H9 (cell line): ENCODE measurements around the gene TSPAN32. TPM values are rescaled to one million over a fixed set of nuclear protein-coding genes. Genes with fewer than 3 reads are reported as not detected.

Source experiments
- DNase-seq: peaks from one replicate; pipeline ENCODE4 v3.0.0-alpha.2; 2017
- H2AFZ ChIP-seq: one replicate; pipeline ENCODE4 v1.6.1; 2013; ENCODE audit warnings: mild to moderate bottlenecking, low read length, control low read depth, moderate library complexity
- H2AK5ac ChIP-seq: 2 replicates; pipeline ENCODE4 v1.6.1; 2013; ENCODE audit warnings: low read length, control low read depth, mixed read lengths; ENCODE audit not compliant: insufficient read length
- H2BK120ac ChIP-seq: one replicate; pipeline ENCODE4 v1.6.1; 2013; ENCODE audit warnings: low read depth, mild to moderate bottlenecking, low read length, control low read depth, inconsistent platforms; ENCODE audit not compliant: poor library complexity, severe bottlenecking
- H2BK12ac ChIP-seq: 2 replicates; pipeline ENCODE4 v1.6.1; 2013; ENCODE audit warnings: low read length, control low read depth, mixed read lengths, low read depth; ENCODE audit not compliant: insufficient read length
- H2BK15ac ChIP-seq: 2 replicates; pipeline ENCODE4 v1.6.1; 2013; ENCODE audit warnings: low read depth, low read length, control low read depth
- H2BK20ac ChIP-seq: one replicate; pipeline ENCODE4 v1.6.1; 2013; ENCODE audit warnings: low read depth, mild to moderate bottlenecking, low read length, control low read depth, inconsistent platforms; ENCODE audit not compliant: poor library complexity, severe bottlenecking
- H2BK5ac ChIP-seq: 2 replicates; pipeline ENCODE4 v1.6.1; 2013; ENCODE audit warnings: low read length, control low read depth, mixed read lengths; ENCODE audit not compliant: insufficient read length
- H3K14ac ChIP-seq: 2 replicates; pipeline ENCODE4 v1.6.1; 2013; ENCODE audit warnings: low read length, control low read depth; ENCODE audit not compliant: insufficient read depth
- H3K18ac ChIP-seq: 2 replicates; pipeline ENCODE4 v1.6.1; 2013; ENCODE audit warnings: low read depth, mild to moderate bottlenecking, mixed read lengths, low read length, control low read depth; ENCODE audit not compliant: insufficient read length
- H3K23ac ChIP-seq: 2 replicates; pipeline ENCODE4 v1.6.1; 2013; ENCODE audit warnings: low read length, control low read depth, mixed read lengths, low read depth; ENCODE audit not compliant: insufficient read length
- H3K23me2 ChIP-seq: 2 replicates; pipeline ENCODE4 v1.6.1; 2013; ENCODE audit warnings: low read depth, mild to moderate bottlenecking, mixed read lengths, low read length, control low read depth; ENCODE audit not compliant: insufficient read length, poor library complexity, severe bottlenecking
- H3K27ac ChIP-seq: 2 replicates; pipeline ENCODE4 v1.5.1; 2013; ENCODE audit warnings: low read length, control low read depth, mixed read lengths, low read depth; ENCODE audit not compliant: insufficient read length
- H3K27me3 ChIP-seq: 2 replicates; pipeline ENCODE4 v1.6.1; 2013; ENCODE audit warnings: low read length, control low read depth, inconsistent platforms; ENCODE audit not compliant: insufficient read depth
- H3K4ac ChIP-seq: 2 replicates; pipeline ENCODE4 v1.6.1; 2013; ENCODE audit warnings: low read depth, mild to moderate bottlenecking, control low read depth, inconsistent platforms, low read length, moderate library complexity
- H3K4me1 ChIP-seq: 2 replicates; pipeline ENCODE4 v1.6.1; 2013; ENCODE audit warnings: low read length, control low read depth, inconsistent platforms; ENCODE audit not compliant: insufficient read depth
- H3K4me2 ChIP-seq: 2 replicates; pipeline ENCODE4 v1.6.1; 2013; ENCODE audit warnings: low read length, control low read depth, mixed read lengths; ENCODE audit not compliant: insufficient read length, insufficient read depth
- H3K56ac ChIP-seq: 2 replicates; pipeline ENCODE4 v1.6.1; 2013; ENCODE audit warnings: low read depth, mild to moderate bottlenecking, mixed read lengths, low read length, control low read depth; ENCODE audit not compliant: insufficient read length
- H3K79me1 ChIP-seq: 2 replicates; pipeline ENCODE4 v1.6.1; 2013; ENCODE audit warnings: low read depth, mild to moderate bottlenecking, moderate library complexity, low read length, control low read depth, inconsistent platforms; ENCODE audit not compliant: insufficient read depth, poor library complexity, severe bottlenecking
- H3K79me2 ChIP-seq: 2 replicates; pipeline ENCODE4 v1.6.1; 2013; ENCODE audit warnings: low read length, control low read depth, inconsistent platforms; ENCODE audit not compliant: insufficient read depth
- H3K9ac ChIP-seq: 2 replicates; pipeline ENCODE4 v1.6.1; 2013; ENCODE audit warnings: low read length, control low read depth, mixed read lengths; ENCODE audit not compliant: insufficient read length; ENCODE audit errors: extremely low read depth
- H3K9me3 ChIP-seq: one replicate; pipeline ENCODE4 v1.6.1; 2013; ENCODE audit warnings: low read depth, low read length, inconsistent platforms; ENCODE audit not compliant: control insufficient read depth
- H3T11ph ChIP-seq: one replicate; pipeline ENCODE4 v1.6.1; 2013; ENCODE audit warnings: mild to moderate bottlenecking, low read length, control low read depth, inconsistent platforms
- H4K20me1 ChIP-seq: one replicate; pipeline ENCODE4 v1.6.1; 2013; ENCODE audit not compliant: control insufficient read depth, insufficient read length, insufficient read depth
- H4K5ac ChIP-seq: 2 replicates; pipeline ENCODE4 v1.6.1; 2013; ENCODE audit warnings: low read depth, mild to moderate bottlenecking, mixed read lengths, low read length, control low read depth; ENCODE audit not compliant: insufficient read length
- H4K8ac ChIP-seq: replicated peaks from 2 replicates; pipeline ENCODE4 v1.6.1; 2013; ENCODE audit warnings: low read length, control low read depth, mixed read lengths, low read depth; ENCODE audit not compliant: insufficient read length
- H4K91ac ChIP-seq: 2 replicates; pipeline ENCODE4 v1.6.1; 2013; ENCODE audit warnings: low read depth, mild to moderate bottlenecking, moderate library complexity, mixed read lengths, low read length, control low read depth; ENCODE audit not compliant: insufficient read length
- H3K27ac Mint-ChIP-seq, 3 experiments: 2 replicates in 2 of 3; 3 replicates in 1 of 3; pipeline ENCODE4 v1.8.0; 2020 to 2021; ENCODE audit warnings: mixed read lengths in 3 of 3, mild to moderate bottlenecking in 1 of 3, moderate library complexity in 1 of 3
- H3K27me3 Mint-ChIP-seq: 2 replicates; pipeline ENCODE4 v1.8.0; 2021; ENCODE audit warnings: low read depth, mild to moderate bottlenecking, moderate library complexity, mixed read lengths
- H3K36me3 Mint-ChIP-seq, 3 experiments: 2 replicates in 2 of 3; 3 replicates in 1 of 3; pipeline ENCODE4 v1.8.0; 2020 to 2021; ENCODE audit warnings: low read depth in 3 of 3, mixed read lengths in 3 of 3; ENCODE audit not compliant: insufficient read depth in 1 of 3
- H3K4me1 Mint-ChIP-seq, 2 experiments: 2 replicates each; pipeline ENCODE4 v1.8.0; 2020; ENCODE audit warnings: mixed read lengths in 2 of 2
- H3K4me3 Mint-ChIP-seq, 2 experiments: 2 replicates in 1 of 2; 3 replicates in 1 of 2; pipeline ENCODE4 v1.8.0; 2020 to 2021; ENCODE audit warnings: mild to moderate bottlenecking in 2 of 2, mixed read lengths in 2 of 2, moderate library complexity in 1 of 2
- H3K9me3 Mint-ChIP-seq, 2 experiments: 2 replicates in 1 of 2; 3 replicates in 1 of 2; pipeline ENCODE4 v1.8.0; 2020; ENCODE audit warnings: mild to moderate bottlenecking in 2 of 2, mixed read lengths in 2 of 2, moderate library complexity in 1 of 2
- CTCF ChIP-seq: fragments of 200-600 bp; sonication (generic); conservative IDR thresholded peaks from 3 replicates; pipeline ENCODE4 v1.8.0; 2021; ENCODE audit warnings: antibody characterized with exemption, mild to moderate bottlenecking
- WGBS: extraction: QIAGEN DNeasy Blood & Tissue Kit; methylation state at CpG from one replicate; pipeline ENCODE4 v1.1.7; 2013; ENCODE audit warnings: missing lambda C conversion rate, low lambda C conversion rate, mixed read lengths; ENCODE audit not compliant: insufficient read length; ENCODE audit errors: extremely low coverage; 5-methylcytosine and 5-hydroxymethylcytosine counted together
- total RNA-seq: library from RNA; stranded (reverse); gene quantifications from 2 replicates; pipeline ENCODE4 v1.2.1, GENCODE V29; 2021

Gene TSPAN32
- total RNA-seq, 1 experiment from 2014 or later: not detected

DNA sequence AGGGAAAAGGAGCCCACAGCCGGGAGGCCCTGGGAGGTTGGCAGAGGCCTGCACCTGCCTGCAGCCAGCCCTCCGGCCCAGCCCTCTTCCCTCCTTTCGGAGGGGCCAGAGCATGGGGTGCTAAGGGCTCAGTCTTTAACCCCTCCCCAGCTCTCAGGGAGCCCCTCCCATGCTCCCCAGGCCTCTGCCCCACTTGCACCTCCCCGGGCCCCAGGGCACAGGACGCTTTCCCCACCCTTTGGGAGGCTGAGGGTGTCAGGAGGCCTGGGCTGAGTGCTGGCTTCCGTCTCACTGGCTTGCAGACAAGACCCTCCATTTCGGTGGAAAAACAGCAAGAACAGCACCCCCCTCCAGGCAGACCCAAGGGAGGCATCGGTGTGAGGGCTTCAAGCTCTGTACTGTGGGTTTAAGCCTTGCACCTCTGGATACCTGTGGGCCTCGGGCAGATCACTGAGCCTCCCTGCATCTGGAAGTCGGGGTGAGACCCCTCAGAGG, 38.7 kb upstream of the TSPAN32 start:
- no peaks in the 10 kb centered on the region for H3K4me1 ChIP-seq
- H4K20me1 ChIP-seq: peaks cover 3% of the 10 kb centered on the region
- H3K4me2 ChIP-seq: no peak overlapping the region
- peaks cover 7% of the 10 kb centered on the region; the same call in 1 of the 2 replicates for H3K27me3 ChIP-seq
- Mint-ChIP-seq H3K27ac (no peak overlapping the region), H3K9me3 (no peaks in the 10 kb centered on the region; a peak in 1 of 5 replicates), H3K4me3 (no peak overlapping the region), H3K4me1 (peaks cover 0 to 3% of the 10 kb centered on the region in 2 experiments; a peak in 1 of 4 replicates), H3K36me3 (no peaks in the 10 kb centered on the region), H3K27me3 (peaks cover 67% of the 10 kb centered on the region)
- no peak overlapping the region for H2BK12ac ChIP-seq
- H3K23ac ChIP-seq: no peak overlapping the region
- H2BK120ac ChIP-seq: no peak overlapping the region
- no peak overlapping the region for H3K56ac ChIP-seq
- no peaks in the 10 kb centered on the region for H3K79me1 ChIP-seq
- H2BK20ac ChIP-seq: no peak overlapping the region
- H3K4ac ChIP-seq: no peak overlapping the region
- no CpG with 5 or more reads among the region's 10 CpGs for WGBS
- no peak overlapping the region for H4K8ac ChIP-seq
- no peaks in the 10 kb centered on the region for H3K23me2 ChIP-seq
- no peak overlapping the region for H3K27ac ChIP-seq
- no peak for DNase-seq
- no peak overlapping the region for H3K9ac ChIP-seq
- H4K91ac ChIP-seq: no peak overlapping the region
- no peaks in the 10 kb centered on the region for H3K9me3 ChIP-seq
- H2AFZ ChIP-seq: no peak overlapping the region
- no peak for TF ChIP-seq CTCF
- H2BK15ac ChIP-seq: no peak overlapping the region
- H4K5ac ChIP-seq: no peak overlapping the region
- H3K18ac ChIP-seq: no peak overlapping the region
- no peaks in the 10 kb centered on the region for H3K79me2 ChIP-seq
- no peak overlapping the region for H3K14ac ChIP-seq
- no peak overlapping the region for H2AK5ac ChIP-seq
- no peak overlapping the region for H2BK5ac ChIP-seq
- H3T11ph ChIP-seq: no peak overlapping the region
